Fibroblast of lung (primary cell): ENCODE results near the gene KRTAP1-4. TPM values are rescaled to one million over a fixed set of nuclear protein-coding genes. Genes with fewer than 3 reads are reported as not detected.

Experiments used
- DNase-seq, 2 donors: peaks; one replicate each; pipeline versions ENCODE4 v3.0.0 to v3.0.0-alpha.2; 2010; ENCODE audit warnings: low read depth in 2 of 2
- H2AFZ ChIP-seq: 2 replicates; pipeline ENCODE4 v1.5.1; 2012; ENCODE audit warnings: low read length, control low read depth, inconsistent platforms
- H3K27ac ChIP-seq: 2 replicates; pipeline ENCODE4 v1.5.1; 2011; ENCODE audit warnings: low read length, control low read depth; ENCODE audit not compliant: insufficient read depth
- H3K27me3 ChIP-seq: 2 replicates; pipeline ENCODE4 v1.5.1; 2011; ENCODE audit warnings: mild to moderate bottlenecking, low read length; ENCODE audit not compliant: control insufficient read depth, insufficient read depth
- H3K36me3 ChIP-seq: 2 replicates; pipeline ENCODE4 v1.5.1; 2011; ENCODE audit warnings: low read length; ENCODE audit not compliant: control insufficient read depth, insufficient read depth
- H3K4me1 ChIP-seq: 2 replicates; pipeline ENCODE4 v1.5.1; 2011; ENCODE audit warnings: low read length; ENCODE audit not compliant: control insufficient read depth, insufficient read depth; ENCODE audit errors: extremely low read depth
- H3K4me2 ChIP-seq: 2 replicates; pipeline ENCODE4 v1.5.1; 2011; ENCODE audit warnings: low read length, control low read depth; ENCODE audit not compliant: insufficient read depth; ENCODE audit errors: extremely low read depth
- H3K4me3 ChIP-seq, 4 experiments: fragments of 200-600 bp in 1 of 4; sonication (generic) in 1 of 4; replicated peaks in 1 of 4; 2 replicates each; pipeline ENCODE4 v1.5.1; 2011 to 2016; ENCODE audit warnings: low read length in 4 of 4, low read depth in 3 of 4, mild to moderate bottlenecking in 3 of 4, control low read depth in 2 of 4, inconsistent platforms in 1 of 4, mixed read lengths in 1 of 4; ENCODE audit not compliant: insufficient read depth in 1 of 4; ENCODE audit errors: control extremely low read depth in 1 of 4
- H3K79me2 ChIP-seq: 2 replicates; pipeline ENCODE4 v1.5.1; 2012; ENCODE audit warnings: mild to moderate bottlenecking, low read length, inconsistent platforms; ENCODE audit not compliant: control insufficient read depth, insufficient read depth
- H3K9ac ChIP-seq: 2 replicates; pipeline ENCODE4 v1.5.1; 2011; ENCODE audit warnings: mild to moderate bottlenecking, low read length, control low read depth; ENCODE audit not compliant: insufficient read depth
- H3K9me3 ChIP-seq: 2 replicates; pipeline ENCODE4 v1.5.1; 2012; ENCODE audit warnings: low read depth, low read length; ENCODE audit not compliant: control insufficient read depth, insufficient read depth
- H4K20me1 ChIP-seq: 2 replicates; pipeline ENCODE4 v1.5.1; 2011; ENCODE audit warnings: low read length; ENCODE audit not compliant: control insufficient read depth, insufficient read depth; ENCODE audit errors: extremely low read depth
- EZH2 ChIP-seq: IDR thresholded peaks from 2 replicates; pipeline ENCODE4 v1.5.1; 2012; ENCODE audit warnings: low read length, control low read depth, mild to moderate bottlenecking; ENCODE audit errors: missing control alignments
- polyA plus RNA-seq, 2 donors: library from polyadenylated mRNA; depleted of rRNA in 1 of 2; stranded (reverse) in 1 of 2; unstranded in 1 of 2; fragments of >200 nt; gene quantifications; 2 replicates each; pipeline ENCODE4 v1.2.1, GENCODE V29; 2011 to 2012; ENCODE audit warnings: missing spikeins in 1 of 2
- total RNA-seq: library from RNA; depleted of rRNA; stranded (reverse); fragments of >200 nt; gene quantifications from 2 replicates; pipeline ENCODE4 v1.2.1, GENCODE V29; 2014
- TF ChIP-seq, protein P1 (sequence below), 2 donors: IDR thresholded peaks in 1 of 2; conservative IDR thresholded peaks in 1 of 2; 1 replicate in 1 of 2; 2 replicates in 1 of 2; pipeline ENCODE4 v1.5.1; 2011 to 2012; ENCODE audit warnings: low read length in 2 of 2, control low read depth in 1 of 2, inconsistent platforms in 1 of 2, low read depth in 1 of 2, mild to moderate bottlenecking in 1 of 2

Gene KRTAP1-4
- total and polyA plus RNA-seq, 2 donors (not counting 1 experiment from before 2014, with no cell fraction given) = not detected

DNA sequence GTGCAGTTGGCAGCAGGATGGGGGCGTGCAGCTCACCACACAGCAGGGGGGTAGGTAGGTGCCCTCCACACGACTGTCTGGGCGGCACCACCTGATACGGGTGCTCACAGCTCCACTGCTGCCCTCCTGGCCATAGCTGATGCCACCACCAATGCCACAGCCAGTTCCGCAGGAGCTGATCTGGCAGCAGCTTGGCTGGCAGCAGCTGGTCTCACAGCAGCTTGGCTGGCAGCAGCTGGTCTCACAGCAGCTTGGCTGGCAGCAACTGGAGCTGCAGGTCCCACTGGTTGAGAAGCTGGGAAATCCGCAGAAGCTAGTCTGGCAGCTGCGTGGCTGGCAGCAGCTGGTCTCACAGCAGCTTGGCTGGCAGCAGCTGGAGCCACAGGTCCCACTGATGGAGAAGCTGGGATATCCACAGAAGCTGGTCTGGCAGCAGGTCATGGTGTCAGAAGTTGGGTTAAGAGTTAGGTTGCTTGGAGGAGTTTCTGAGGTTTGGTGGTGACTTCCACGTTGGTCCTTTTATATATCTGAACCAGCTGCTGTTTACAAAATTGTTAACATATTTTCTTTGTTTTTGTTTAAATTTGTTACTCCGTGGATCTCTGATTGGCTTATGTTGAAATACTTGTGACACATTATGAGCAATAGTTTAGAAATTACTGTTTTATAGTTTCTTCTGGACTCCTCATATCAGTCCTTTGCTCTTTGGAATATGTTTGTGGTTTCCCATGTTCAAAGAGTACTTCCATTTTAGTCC is 3.1 kb downstream of the KRTAP1-4 start, which contains the start of gene KRTAP1-5:
TSS of gene KRTAP1-5 (minus strand) at position 494 of the 757 bp plus-strand sequence. CDS start at position 441, 53 bp downstream.
- Histone ChIP-seq H3K9ac (no peak within 1 kb of the TSS), H3K27ac (peak within 1 kb of the TSS; percentile 15), H3K36me3 (no peaks in the 10 kb centered on the region), H3K4me3 (no peak within 1 kb of the TSS), H4K20me1 (no peaks in the 10 kb centered on the region), H3K79me2 (no peaks in the 10 kb centered on the region), H3K27me3 (no peaks in the 10 kb centered on the region), H3K9me3 (no peaks in the 10 kb centered on the region), H3K4me2 (peak within 1 kb of the TSS; percentile 36), H2AFZ (no peak within 1 kb of the TSS), H3K4me1 (peaks cover 6% of the 10 kb centered on the region)
- peak; percentile 35 to 74 for DNase-seq
- TF ChIP-seq EZH2 = no peak
- TF ChIP-seq, protein P1, sequence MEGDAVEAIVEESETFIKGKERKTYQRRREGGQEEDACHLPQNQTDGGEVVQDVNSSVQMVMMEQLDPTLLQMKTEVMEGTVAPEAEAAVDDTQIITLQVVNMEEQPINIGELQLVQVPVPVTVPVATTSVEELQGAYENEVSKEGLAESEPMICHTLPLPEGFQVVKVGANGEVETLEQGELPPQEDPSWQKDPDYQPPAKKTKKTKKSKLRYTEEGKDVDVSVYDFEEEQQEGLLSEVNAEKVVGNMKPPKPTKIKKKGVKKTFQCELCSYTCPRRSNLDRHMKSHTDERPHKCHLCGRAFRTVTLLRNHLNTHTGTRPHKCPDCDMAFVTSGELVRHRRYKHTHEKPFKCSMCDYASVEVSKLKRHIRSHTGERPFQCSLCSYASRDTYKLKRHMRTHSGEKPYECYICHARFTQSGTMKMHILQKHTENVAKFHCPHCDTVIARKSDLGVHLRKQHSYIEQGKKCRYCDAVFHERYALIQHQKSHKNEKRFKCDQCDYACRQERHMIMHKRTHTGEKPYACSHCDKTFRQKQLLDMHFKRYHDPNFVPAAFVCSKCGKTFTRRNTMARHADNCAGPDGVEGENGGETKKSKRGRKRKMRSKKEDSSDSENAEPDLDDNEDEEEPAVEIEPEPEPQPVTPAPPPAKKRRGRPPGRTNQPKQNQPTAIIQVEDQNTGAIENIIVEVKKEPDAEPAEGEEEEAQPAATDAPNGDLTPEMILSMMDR (conservative IDR thresholded peaks at IDR 0.05 in 1 of 2, IDR thresholded peaks at IDR 0.05 in 1 of 2; ENCODE audit: low read depth in 1 of 2, low read length in 2 of 2) = no peak

DNA sequence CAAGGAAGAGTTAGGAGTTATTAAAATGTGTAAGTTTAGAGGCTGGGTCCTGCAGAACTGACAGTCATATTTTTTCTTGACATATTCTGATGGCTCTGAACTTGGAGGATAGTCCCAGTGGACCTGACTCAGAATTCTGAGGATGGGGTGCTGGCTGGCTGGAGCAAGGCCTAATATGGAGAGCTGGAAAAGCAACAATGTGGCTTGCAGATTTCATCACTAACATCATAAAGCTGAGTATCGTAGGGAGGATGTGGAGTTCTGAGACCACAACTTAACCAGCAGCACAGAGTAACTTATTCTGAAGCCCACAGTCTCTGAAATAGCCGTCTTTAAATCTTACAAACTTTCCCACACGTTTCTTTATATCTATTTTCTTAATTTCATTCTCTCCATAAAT is 5.3 kb downstream of the KRTAP1-4 start:
- no peak overlapping the region for H3K9ac ChIP-seq
- H2AFZ ChIP-seq = no peak overlapping the region
- TF ChIP-seq, protein P1 (conservative IDR thresholded peaks at IDR 0.05 in 1 of 2, IDR thresholded peaks at IDR 0.05 in 1 of 2; ENCODE audit: low read depth in 1 of 2, low read length in 2 of 2) = no peak
- no peak for TF ChIP-seq EZH2
- H3K27me3 ChIP-seq = no peaks in the 10 kb centered on the region
- H3K4me1 ChIP-seq = peaks cover 6% of the 10 kb centered on the region
- no peak overlapping the region for H3K4me3 ChIP-seq
- H4K20me1 ChIP-seq = no peaks in the 10 kb centered on the region
- no peak overlapping the region for H3K4me2 ChIP-seq
- H3K9me3 ChIP-seq = no peaks in the 10 kb centered on the region
- DNase-seq = no peak
- H3K27ac ChIP-seq = no peak overlapping the region
- H3K79me2 ChIP-seq = no peaks in the 10 kb centered on the region
- no peaks in the 10 kb centered on the region for H3K36me3 ChIP-seq

DNA sequence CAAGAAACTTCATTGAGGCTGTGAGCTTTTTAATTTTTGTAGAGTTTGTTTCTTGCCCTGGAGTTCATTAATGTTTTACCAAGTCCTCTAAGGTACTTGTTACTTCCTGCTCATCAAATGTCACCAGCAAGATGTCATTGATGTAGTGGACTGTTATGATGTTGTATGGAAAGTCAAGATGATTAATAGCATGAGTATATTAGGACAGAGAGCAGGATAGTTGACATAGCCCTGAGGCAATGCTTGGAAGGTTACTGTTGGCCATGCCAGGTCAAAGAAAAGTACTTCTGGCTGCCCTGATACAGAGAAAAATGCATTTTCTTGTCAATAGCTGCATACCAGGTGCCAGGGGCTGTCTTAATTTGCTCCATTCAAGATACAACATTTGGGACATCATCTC is 9.7 kb downstream of the KRTAP1-4 start:
- H3K9ac ChIP-seq = no peak overlapping the region
- H3K36me3 ChIP-seq = no peaks in the 10 kb centered on the region
- no peak for TF ChIP-seq EZH2
- TF ChIP-seq, protein P1 (conservative IDR thresholded peaks at IDR 0.05 in 1 of 2, IDR thresholded peaks at IDR 0.05 in 1 of 2; ENCODE audit: low read depth in 1 of 2, low read length in 2 of 2) = no peak
- H3K27ac ChIP-seq = no peak overlapping the region
- H3K27me3 ChIP-seq = no peaks in the 10 kb centered on the region
- H4K20me1 ChIP-seq = no peaks in the 10 kb centered on the region
- no peak for DNase-seq
- H3K4me2 ChIP-seq = no peak overlapping the region
- no peak overlapping the region for H2AFZ ChIP-seq
- no peaks in the 10 kb centered on the region for H3K4me1 ChIP-seq
- no peaks in the 10 kb centered on the region for H3K79me2 ChIP-seq
- no peak overlapping the region for H3K4me3 ChIP-seq
- no peaks in the 10 kb centered on the region for H3K9me3 ChIP-seq
